ENCODE data around the gene PLEKHG3. TPM values are rescaled to one million over a fixed set of nuclear protein-coding genes. Genes with fewer than 3 reads are reported as not detected.

PLEKHG3 gene
- total RNA-seq, 1 donor from 2014 or later = 15.7 TPM

GRCh38 chr14:64725879-64726584 is 21.8 kb downstream of the PLEKHG3 start:
- no peak for DNase-seq (ENCODE audit: low read depth in 2 of 2)

- peak in 1 of 2 donors; percentile 44 for DNase-seq (ENCODE audit: low read depth in 2 of 2)
Measured at GRCh38 chr14:64726585-64726890, 22.3 kb downstream of the PLEKHG3 start.

- DNase-seq (ENCODE audit: low read depth in 2 of 2) = no peak
Measured at GRCh38 chr14:64727551-64728071, 23.4 kb downstream of the PLEKHG3 start.

- no peak for DNase-seq (ENCODE audit: low read depth in 2 of 2)
Measured at GRCh38 chr14:64728106-64728505, 23.9 kb downstream of the PLEKHG3 start.

DNA sequence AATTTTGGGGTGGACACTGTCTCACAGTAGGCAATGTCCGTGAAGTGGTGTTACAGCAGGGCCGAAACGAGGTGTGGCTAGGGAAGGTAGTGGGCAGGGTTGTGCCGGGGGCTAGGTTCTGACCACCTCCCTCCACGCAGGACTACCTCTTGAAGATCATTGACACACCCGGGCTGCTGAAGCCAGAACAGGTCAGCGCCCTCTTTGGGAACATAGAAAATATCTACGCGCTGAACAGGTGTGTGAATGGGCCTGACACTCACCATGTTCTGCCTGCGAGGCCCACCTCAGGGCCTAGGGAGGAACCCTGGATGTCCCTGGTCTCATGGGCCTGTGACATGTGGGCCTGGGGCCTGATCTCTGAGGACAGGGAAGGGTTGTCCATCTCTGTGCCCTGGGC is 24.6 kb downstream of the PLEKHG3 start:
- no peak for DNase-seq (ENCODE audit: low read depth in 2 of 2)

DNA sequence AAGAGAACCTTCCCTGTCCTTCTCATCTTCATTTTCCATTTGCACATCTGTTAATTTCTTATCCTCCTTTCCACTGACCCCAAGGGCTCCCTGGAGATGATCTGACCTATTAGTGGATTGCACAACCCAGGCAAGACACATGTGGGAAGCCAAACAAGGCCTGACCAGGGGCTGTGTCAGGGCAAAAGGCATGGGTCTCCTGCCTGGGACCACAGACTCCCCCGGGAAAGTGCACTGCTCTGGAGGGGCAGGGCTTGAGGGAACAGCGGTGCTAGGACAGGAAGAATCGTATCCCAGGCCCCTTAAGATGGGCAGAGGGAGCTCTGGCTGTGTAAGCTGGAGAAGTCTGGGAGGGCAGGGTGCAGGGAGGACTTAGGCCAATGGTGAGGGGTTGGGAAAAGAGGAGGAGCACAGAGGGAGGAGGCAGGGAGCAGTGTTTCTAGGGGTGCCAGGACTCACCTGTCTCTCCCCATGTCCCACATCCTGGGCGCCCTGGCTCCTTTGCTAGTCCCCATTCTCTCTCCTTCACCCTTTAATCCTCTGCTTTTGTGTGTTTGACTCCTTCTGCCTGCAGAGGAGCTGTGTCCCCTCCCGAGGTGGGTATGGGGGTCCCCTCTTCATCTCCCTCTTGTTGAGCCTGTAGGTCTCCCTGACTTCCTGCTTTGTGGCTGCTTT is 25.3 kb downstream of the PLEKHG3 start:
- no peak for DNase-seq (ENCODE audit: low read depth in 2 of 2)

- DNase-seq (ENCODE audit: low read depth in 2 of 2) = no peak
Measured at GRCh38 chr14:64730061-64730440, 25.8 kb downstream of the PLEKHG3 start.

GRCh38 chr14:64730681-64731080 is 26.5 kb downstream of the PLEKHG3 start:
- DNase-seq (ENCODE audit: low read depth in 2 of 2) = no peak

DNA sequence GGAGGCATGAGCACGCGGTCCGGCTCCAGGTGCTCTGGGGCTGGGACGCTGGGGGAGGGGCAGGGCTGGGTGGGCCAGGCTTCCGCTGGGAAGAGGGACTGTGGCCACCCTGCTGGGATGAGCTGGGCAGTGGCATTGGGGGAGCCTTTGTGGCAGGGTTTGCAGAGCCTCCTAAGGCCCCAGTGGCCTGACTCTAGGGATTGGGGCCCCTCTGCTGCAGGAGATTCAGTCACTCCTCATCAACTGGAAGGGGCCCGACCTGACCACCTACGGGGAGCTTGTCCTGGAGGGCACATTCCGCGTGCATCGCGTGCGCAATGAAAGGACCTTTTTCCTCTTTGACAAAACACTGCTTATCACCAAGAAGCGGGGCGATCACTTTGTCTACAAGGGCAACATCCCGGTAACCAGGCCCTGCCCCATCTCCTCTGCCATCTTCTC is 26.9 kb downstream of the PLEKHG3 start:
- no peak for DNase-seq (ENCODE audit: low read depth in 2 of 2)

- DNase-seq (ENCODE audit: low read depth in 2 of 2) = no peak
Measured at GRCh38 chr14:64732066-64732465, 27.8 kb downstream of the PLEKHG3 start.

- no peak for DNase-seq (ENCODE audit: low read depth in 2 of 2)
Measured at GRCh38 chr14:64732536-64733120, 28.4 kb downstream of the PLEKHG3 start.

GRCh38 chr14:64733321-64733720 is 29.1 kb downstream of the PLEKHG3 start:
- no peak for DNase-seq (ENCODE audit: low read depth in 2 of 2)

- DNase-seq (ENCODE audit: low read depth in 2 of 2) = no peak
Measured at GRCh38 chr14:64733899-64734298, 29.7 kb downstream of the PLEKHG3 start.

- no peak for DNase-seq (ENCODE audit: low read depth in 2 of 2)
Measured at GRCh38 chr14:64734990-64735389, 30.8 kb downstream of the PLEKHG3 start.

- DNase-seq (ENCODE audit: low read depth in 2 of 2) = no peak
Measured at GRCh38 chr14:64736271-64737169, 32.3 kb downstream of the PLEKHG3 start.

DNA sequence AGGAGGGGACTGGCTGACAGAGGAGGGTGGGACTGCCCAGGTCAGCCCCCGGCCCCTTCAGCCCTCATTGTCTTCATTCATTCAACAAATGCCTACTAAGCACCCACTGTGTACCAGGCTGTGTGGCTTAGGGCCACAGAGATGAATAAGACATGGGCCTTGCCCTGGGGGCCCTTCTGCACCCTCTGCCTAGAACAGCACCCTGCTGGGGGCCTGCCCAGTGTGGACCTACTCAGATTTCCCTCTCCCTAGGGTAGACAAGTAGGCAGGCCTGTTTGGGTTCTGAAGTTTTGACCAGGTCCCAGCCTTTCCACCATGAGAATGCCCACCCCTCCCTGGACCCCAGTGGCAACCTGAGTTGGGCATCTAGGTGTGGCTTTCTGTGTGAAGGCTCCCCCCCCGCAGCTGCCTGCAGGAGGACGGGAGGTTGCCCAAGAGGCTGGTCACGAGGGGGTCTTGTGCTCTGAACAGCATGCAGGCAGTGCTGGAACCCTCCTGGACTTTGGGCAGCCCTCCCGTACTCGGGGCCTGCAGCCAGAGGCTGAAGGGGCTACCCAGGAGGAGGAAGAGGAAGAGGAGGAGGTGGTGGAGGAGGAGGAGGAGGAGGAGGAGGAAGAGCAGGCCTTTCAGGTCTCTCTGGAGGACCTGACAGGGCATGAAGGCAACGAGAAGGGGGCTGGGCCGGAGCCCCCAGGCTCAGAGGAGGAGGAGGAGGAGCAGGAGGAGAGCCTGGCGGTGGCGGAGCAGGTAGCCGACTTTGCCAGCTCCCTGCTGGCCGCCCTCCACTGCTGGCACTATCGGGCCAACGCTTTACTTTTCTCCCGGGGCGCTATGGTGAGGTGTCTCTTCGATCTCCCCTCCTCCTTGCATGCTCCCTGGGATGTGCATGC is 33.4 kb downstream of the PLEKHG3 start:
- no peak for DNase-seq (ENCODE audit: low read depth in 2 of 2)

- no peak for DNase-seq (ENCODE audit: low read depth in 2 of 2)
Measured at GRCh38 chr14:64738281-64738804, 34.1 kb downstream of the PLEKHG3 start.

- no peak for DNase-seq (ENCODE audit: low read depth in 2 of 2)
Measured at GRCh38 chr14:64741200-64741599, 37.0 kb downstream of the PLEKHG3 start.

GRCh38 chr14:64741961-64742360 is 37.7 kb downstream of the PLEKHG3 start:
- DNase-seq (ENCODE audit: low read depth in 2 of 2) = no peak

- DNase-seq (ENCODE audit: low read depth in 2 of 2) = no peak
Measured at GRCh38 chr14:64743061-64743460, 38.8 kb downstream of the PLEKHG3 start.
